IPS-20b (cell line): ENCODE measurements around the gene NFKBIE.

Experiments used
- H3K27ac ChIP-seq: one replicate; pipeline ENCODE4 v1.5.1; 2013; ENCODE audit warnings: low read length
- H3K27me3 ChIP-seq: 2 replicates; pipeline ENCODE4 v1.6.1; 2013; ENCODE audit warnings: mild to moderate bottlenecking, low read length, inconsistent platforms; ENCODE audit not compliant: insufficient read depth
- H3K36me3 ChIP-seq: 2 replicates; pipeline ENCODE4 v1.6.1; 2013; ENCODE audit warnings: low read depth, mild to moderate bottlenecking, inconsistent platforms, low read length, moderate library complexity; ENCODE audit not compliant: insufficient read depth
- H3K4me1 ChIP-seq: 2 replicates; pipeline ENCODE4 v1.6.1; 2013; ENCODE audit warnings: mild to moderate bottlenecking, control low read depth, inconsistent platforms, low read length, moderate library complexity; ENCODE audit not compliant: insufficient read depth
- H3K4me3 ChIP-seq: 2 replicates; pipeline ENCODE4 v1.5.1; 2013; ENCODE audit warnings: mild to moderate bottlenecking, low read length, inconsistent platforms
- H3K9ac ChIP-seq: 2 replicates; pipeline ENCODE4 v1.6.1; 2013; ENCODE audit warnings: low read depth, mild to moderate bottlenecking, inconsistent platforms, low read length, moderate library complexity
- H3K9me3 ChIP-seq: 2 replicates; pipeline ENCODE4 v1.6.1; 2013; ENCODE audit warnings: mild to moderate bottlenecking, low read depth, low read length, inconsistent platforms; ENCODE audit not compliant: insufficient read depth

Gene NFKBIE

GRCh38 chr6:44245391-44245911 is 19.9 kb downstream of the NFKBIE start:
- Histone ChIP-seq H3K27ac (no peak overlapping the region), H3K9ac (peak overlapping the region; percentile 55; the same call in 1 of the 2 replicates), H3K27me3 (peaks cover 10% of the 10 kb centered on the region), H3K36me3 (peaks cover 31% of the 10 kb centered on the region), H3K4me3 (peak overlapping the region; percentile 97), H3K4me1 (peaks cover 18% of the 10 kb centered on the region), H3K9me3 (no peaks in the 10 kb centered on the region)

GRCh38 chr6:44243345-44243744 is 22.0 kb downstream of the NFKBIE start:
- Histone ChIP-seq H3K27me3 (peaks cover 21% of the 10 kb centered on the region), H3K4me3 (no peak overlapping the region), H3K4me1 (peaks cover 6% of the 10 kb centered on the region), H3K27ac (no peak overlapping the region), H3K9ac (no peak overlapping the region), H3K9me3 (no peaks in the 10 kb centered on the region), H3K36me3 (peaks cover 10% of the 10 kb centered on the region)

GRCh38 chr6:44238687-44239350 is 26.5 kb downstream of the NFKBIE start:
- H3K4me1 ChIP-seq, result peaks cover 8% of the 10 kb centered on the region
- no peaks in the 10 kb centered on the region for H3K9me3 ChIP-seq
- H3K9ac ChIP-seq, result no peak overlapping the region
- H3K4me3 ChIP-seq, result no peak overlapping the region
- peaks cover 20% of the 10 kb centered on the region for H3K27me3 ChIP-seq
- H3K27ac ChIP-seq, result no peak overlapping the region
- peaks cover 17% of the 10 kb centered on the region; the same call in 1 of the 2 replicates for H3K36me3 ChIP-seq

- Histone ChIP-seq H3K36me3 (peaks cover 26% of the 10 kb centered on the region; the same call in 1 of the 2 replicates), H3K27me3 (peaks cover 20% of the 10 kb centered on the region), H3K9me3 (no peaks in the 10 kb centered on the region), H3K4me1 (peaks cover 8% of the 10 kb centered on the region), H3K27ac (peak overlapping the region; percentile 4), H3K9ac (peak overlapping the region; percentile 76; the same call in 1 of the 2 replicates), H3K4me3 (peak overlapping the region; percentile 68)
Observed at GRCh38 chr6:44237813-44238433, 27.4 kb downstream of the NFKBIE start.

GRCh38 chr6:44237021-44237812 is 28.1 kb downstream of the NFKBIE start:
- Histone ChIP-seq H3K27ac (peak overlapping the region; percentile 4), H3K9ac (peak overlapping the region; percentile 76; the same call in 1 of the 2 replicates), H3K4me3 (peak overlapping the region; percentile 68)

GRCh38 chr6:44235891-44236516 is 29.3 kb downstream of the NFKBIE start:
- Histone ChIP-seq H3K4me1 (peaks cover 8% of the 10 kb centered on the region), H3K36me3 (peaks cover 45% of the 10 kb centered on the region), H3K4me3 (no peak overlapping the region), H3K27ac (no peak overlapping the region), H3K27me3 (peaks cover 15% of the 10 kb centered on the region), H3K9me3 (no peaks in the 10 kb centered on the region), H3K9ac (no peak overlapping the region)

More at GRCh38 chr6:44237021-44237812, 28.1 kb downstream of the NFKBIE start:
- H3K27me3 ChIP-seq, result peaks cover 15% of the 10 kb centered on the region
- peaks cover 8% of the 10 kb centered on the region for H3K4me1 ChIP-seq
- H3K9me3 ChIP-seq, result no peaks in the 10 kb centered on the region
- H3K36me3 ChIP-seq, result peaks cover 33% of the 10 kb centered on the region

GRCh38 chr6:44235269-44235668 is 30.1 kb downstream of the NFKBIE start:
- H3K27me3 ChIP-seq, result peaks cover 15% of the 10 kb centered on the region
- no peaks in the 10 kb centered on the region for H3K9me3 ChIP-seq
- peaks cover 52% of the 10 kb centered on the region for H3K36me3 ChIP-seq
- H3K27ac ChIP-seq, result no peak overlapping the region
- no peak overlapping the region for H3K9ac ChIP-seq
- H3K4me1 ChIP-seq, result peaks cover 8% of the 10 kb centered on the region
- no peak overlapping the region for H3K4me3 ChIP-seq

GRCh38 chr6:44234101-44235025 is 31.0 kb downstream of the NFKBIE start:
- Histone ChIP-seq H3K9ac (no peak overlapping the region), H3K4me1 (peaks cover 8% of the 10 kb centered on the region), H3K4me3 (no peak overlapping the region), H3K9me3 (no peaks in the 10 kb centered on the region), H3K36me3 (peaks cover 61% of the 10 kb centered on the region), H3K27me3 (peaks cover 14% of the 10 kb centered on the region), H3K27ac (no peak overlapping the region)

GRCh38 chr6:44233567-44234100 is 31.7 kb downstream of the NFKBIE start:
- Histone ChIP-seq H3K36me3 (peaks cover 68% of the 10 kb centered on the region), H3K27me3 (peaks cover 7% of the 10 kb centered on the region), H3K27ac (no peak overlapping the region)

GRCh38 chr6:44232676-44233566 is 32.4 kb downstream of the NFKBIE start:
- Histone ChIP-seq H3K4me1 (peaks cover 8% of the 10 kb centered on the region), H3K9ac (no peak overlapping the region), H3K36me3 (peaks cover 76% of the 10 kb centered on the region), H3K9me3 (no peaks in the 10 kb centered on the region), H3K27me3 (no peaks in the 10 kb centered on the region), H3K27ac (no peak overlapping the region), H3K4me3 (no peak overlapping the region)

More at GRCh38 chr6:44233567-44234100, 31.7 kb downstream of the NFKBIE start:
- Histone ChIP-seq H3K9ac (no peak overlapping the region), H3K4me1 (peaks cover 8% of the 10 kb centered on the region), H3K4me3 (no peak overlapping the region), H3K9me3 (no peaks in the 10 kb centered on the region)
